GM18526 (cell line): ENCODE results near the gene LIPC.

Experiments used
- POLR2A ChIP-seq: IDR thresholded peaks from 3 replicates; pipeline ENCODE4 v1.6.1; 2011; ENCODE audit not compliant: insufficient read length; ENCODE audit errors: extremely low read depth

LIPC gene

GRCh38 chr15:58501636-58502188 is 69.9 kb downstream of the LIPC start:
- TF ChIP-seq POLR2A: no peak

- no peak for TF ChIP-seq POLR2A
Observed at GRCh38 chr15:58503139-58504027, 71.6 kb downstream of the LIPC start.

- no peak for TF ChIP-seq POLR2A
Observed at GRCh38 chr15:58504674-58505234, 73.0 kb downstream of the LIPC start.

GRCh38 chr15:58505581-58505980 is 73.8 kb downstream of the LIPC start:
- no peak for TF ChIP-seq POLR2A

DNA sequence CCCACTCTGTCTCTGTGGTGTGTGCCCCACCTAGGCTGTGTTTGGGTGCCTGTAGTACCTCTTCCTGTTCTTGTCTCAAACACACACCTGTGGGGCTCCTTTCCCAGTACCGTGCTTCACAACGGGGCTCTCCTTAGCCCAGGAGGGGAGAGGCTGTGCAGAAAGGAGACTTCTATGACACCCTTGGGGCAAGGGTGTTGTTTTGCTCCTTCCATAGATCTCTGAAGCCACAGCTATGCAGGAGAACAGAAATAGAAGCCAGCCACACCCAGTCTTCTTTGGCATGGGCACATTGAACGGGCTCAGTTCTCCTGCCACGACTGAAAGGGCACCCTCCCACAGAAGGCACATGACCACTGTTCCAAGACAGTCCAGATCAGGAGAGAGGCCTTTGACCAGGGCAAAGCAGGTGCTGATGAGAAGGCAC is 74.3 kb downstream of the LIPC start:
- no peak for TF ChIP-seq POLR2A

GRCh38 chr15:58506783-58507668 is 75.2 kb downstream of the LIPC start:
- no peak for TF ChIP-seq POLR2A

DNA sequence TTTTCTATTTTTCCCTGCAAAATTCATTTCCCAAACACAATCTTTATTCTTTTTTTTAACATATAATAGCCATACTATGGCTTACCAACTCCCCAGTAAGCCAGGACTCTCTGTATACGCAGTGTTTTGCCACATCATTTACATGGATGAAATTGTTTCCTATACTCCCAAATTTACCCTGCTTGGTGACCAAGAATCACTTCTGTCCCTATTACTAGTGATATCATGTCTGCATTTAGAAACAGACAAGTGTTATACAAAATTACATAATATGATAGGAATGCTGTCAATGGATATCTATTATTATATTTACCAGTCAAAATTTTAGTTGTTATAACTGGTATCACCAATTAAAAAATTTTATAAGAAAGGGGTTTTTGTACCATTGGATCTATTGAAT is 77.8 kb downstream of the LIPC start:
- no peak for TF ChIP-seq POLR2A

- TF ChIP-seq POLR2A: no peak
Observed at GRCh38 chr15:58510715-58511598, 79.2 kb downstream of the LIPC start.

- TF ChIP-seq POLR2A: no peak
Observed at GRCh38 chr15:58511599-58511987, 79.8 kb downstream of the LIPC start.

DNA sequence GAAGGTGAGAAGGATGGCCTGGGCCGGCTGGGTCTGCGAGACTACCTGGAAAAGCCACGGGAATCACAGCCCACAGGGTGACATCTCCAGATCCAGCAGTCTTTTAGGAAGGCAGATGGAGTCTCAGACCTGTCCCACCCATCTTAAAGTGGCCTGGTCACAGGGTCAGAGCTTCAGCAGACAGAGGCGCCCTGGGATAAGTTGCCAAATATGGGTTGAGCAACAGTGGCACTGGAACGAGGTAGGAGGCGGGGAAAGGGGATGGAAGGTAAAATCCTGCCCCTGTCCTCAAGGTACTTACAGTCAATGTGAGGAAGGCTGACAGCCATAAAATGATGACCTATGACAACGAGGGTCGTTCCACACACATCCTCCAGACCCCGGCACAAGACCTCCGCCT is 80.7 kb downstream of the LIPC start:
- no peak for TF ChIP-seq POLR2A

GRCh38 chr15:58513008-58513407 is 81.2 kb downstream of the LIPC start:
- TF ChIP-seq POLR2A: no peak

- no peak for TF ChIP-seq POLR2A
Observed at GRCh38 chr15:58513726-58514336, 82.0 kb downstream of the LIPC start.

GRCh38 chr15:58515807-58516206 is 84.0 kb downstream of the LIPC start:
- no peak for TF ChIP-seq POLR2A

DNA sequence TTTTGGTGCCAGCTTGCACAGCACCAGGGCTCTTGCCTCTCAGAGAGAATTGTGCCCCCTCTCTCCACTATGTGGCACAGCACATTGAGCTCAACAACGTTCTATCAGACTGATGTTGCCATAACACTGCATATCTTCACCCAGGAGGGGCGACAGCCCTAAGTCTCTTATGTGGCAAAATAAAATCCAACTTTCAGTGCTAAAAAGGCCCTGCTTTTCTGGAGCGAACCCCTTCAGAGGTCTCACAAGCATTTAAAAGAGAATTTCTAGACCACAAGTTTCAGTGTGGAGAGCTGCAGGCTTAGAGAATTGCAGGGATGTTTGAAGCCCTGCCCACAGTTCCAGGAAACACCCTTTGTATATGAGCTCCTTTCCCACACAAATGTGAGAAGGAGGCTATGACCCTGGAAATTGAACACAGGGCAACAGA is 85.5 kb downstream of the LIPC start:
- TF ChIP-seq POLR2A: no peak
